Trophoblast cell (in vitro differentiated cells and primary cell): ENCODE data around the gene KBTBD4.

ENCODE experiments used
- DNase-seq, 2 donors: peaks; one replicate each; pipeline ENCODE4 v3.0.0-alpha.2; 2016
- H2AFZ ChIP-seq: 2 replicates; pipeline ENCODE4 v1.6.1; 2013; ENCODE audit warnings: low read length, moderate library complexity, mild to moderate bottlenecking; ENCODE audit not compliant: insufficient read depth, poor library complexity
- H2AK5ac ChIP-seq: 2 replicates; pipeline ENCODE4 v1.6.1; 2013; ENCODE audit warnings: mild to moderate bottlenecking, low read length
- H2BK120ac ChIP-seq: 2 replicates; pipeline ENCODE4 v1.6.1; 2013; ENCODE audit warnings: low read length, mild to moderate bottlenecking, moderate library complexity; ENCODE audit not compliant: insufficient read depth, poor library complexity
- H2BK12ac ChIP-seq: 2 replicates; pipeline ENCODE4 v1.6.1; 2013; ENCODE audit warnings: mild to moderate bottlenecking, low read length, moderate library complexity
- H2BK5ac ChIP-seq: 2 replicates; pipeline ENCODE4 v1.6.1; 2013; ENCODE audit warnings: low read length, low read depth, moderate library complexity, mild to moderate bottlenecking; ENCODE audit not compliant: poor library complexity
- H3K14ac ChIP-seq: 2 replicates; pipeline ENCODE4 v1.6.1; 2013; ENCODE audit warnings: mild to moderate bottlenecking, low read length
- H3K18ac ChIP-seq: 2 replicates; pipeline ENCODE4 v1.6.1; 2013; ENCODE audit warnings: mild to moderate bottlenecking, low read length
- H3K23ac ChIP-seq: 2 replicates; pipeline ENCODE4 v1.6.1; 2013; ENCODE audit warnings: low read length
- H3K27ac ChIP-seq: 2 replicates; pipeline ENCODE4 v1.5.1; 2013; ENCODE audit warnings: low read depth, mild to moderate bottlenecking, inconsistent platforms, low read length, moderate library complexity
- H3K27me3 ChIP-seq: 2 replicates; pipeline ENCODE4 v1.6.1; 2013; ENCODE audit warnings: inconsistent platforms, mild to moderate bottlenecking, low read length, moderate library complexity; ENCODE audit not compliant: insufficient read depth
- H3K36me3 ChIP-seq, 2 experiments: 1 replicate in 1 of 2; 2 replicates in 1 of 2; pipeline ENCODE4 v1.6.1; 2013; ENCODE audit warnings: low read length in 2 of 2, mild to moderate bottlenecking in 2 of 2, moderate library complexity in 1 of 2; ENCODE audit not compliant: insufficient read depth in 2 of 2, control insufficient read depth in 1 of 2
- H3K4ac ChIP-seq: 2 replicates; pipeline ENCODE4 v1.6.1; 2013; ENCODE audit warnings: low read depth, mild to moderate bottlenecking, low read length, moderate library complexity
- H3K4me1 ChIP-seq, 2 experiments: 1 replicate in 1 of 2; 2 replicates in 1 of 2; pipeline ENCODE4 v1.6.1; 2013; ENCODE audit warnings: low read length in 2 of 2, mild to moderate bottlenecking in 2 of 2, moderate library complexity in 1 of 2; ENCODE audit not compliant: insufficient read depth in 2 of 2, control insufficient read depth in 1 of 2
- H3K4me2 ChIP-seq: 2 replicates; pipeline ENCODE4 v1.6.1; 2013; ENCODE audit warnings: inconsistent platforms, mild to moderate bottlenecking, low read length, moderate library complexity
- H3K4me3 ChIP-seq: 2 replicates; pipeline ENCODE4 v1.5.1; 2013; ENCODE audit warnings: mild to moderate bottlenecking, low read depth, low read length, inconsistent platforms
- H3K79me1 ChIP-seq: one replicate; pipeline ENCODE4 v1.6.1; 2013; ENCODE audit warnings: low read length
- H3K79me2 ChIP-seq: 2 replicates; pipeline ENCODE4 v1.6.1; 2013; ENCODE audit warnings: low read length, mild to moderate bottlenecking; ENCODE audit not compliant: control insufficient read depth, insufficient read depth, poor library complexity
- H3K9ac ChIP-seq: 2 replicates; pipeline ENCODE4 v1.6.1; 2013; ENCODE audit warnings: mild to moderate bottlenecking, low read length
- H3K9me3 ChIP-seq: 2 replicates; pipeline ENCODE4 v1.6.1; 2013; ENCODE audit warnings: low read depth, mild to moderate bottlenecking, control low read depth, inconsistent platforms, low read length; ENCODE audit not compliant: insufficient read depth
- H4K12ac ChIP-seq: 2 replicates; pipeline ENCODE4 v1.6.1; 2013; ENCODE audit warnings: low read depth, mild to moderate bottlenecking, low read length, moderate library complexity
- H4K8ac ChIP-seq: 2 replicates; pipeline ENCODE4 v1.6.1; 2013; ENCODE audit warnings: low read depth, mild to moderate bottlenecking, low read length, moderate library complexity
- H4K91ac ChIP-seq: one replicate; pipeline ENCODE4 v1.6.1; 2013; ENCODE audit warnings: low read depth, mild to moderate bottlenecking, low read length, moderate library complexity
- WGBS: extraction: QIAGEN DNeasy Blood & Tissue Kit; methylation state at CpG from one replicate; pipeline ENCODE4 v1.1.7; 2013; ENCODE audit warnings: missing lambda C conversion rate; ENCODE audit not compliant: insufficient read length, insufficient coverage; ENCODE audit errors: extremely low coverage; 5-methylcytosine and 5-hydroxymethylcytosine counted together

The KBTBD4 gene

GRCh38 chr11:47593934-47594855 lies 15.4 kb upstream of the KBTBD4 start, which contains the start of gene C1QTNF4:
C1QTNF4 (minus strand) TSS chr11:47594411; CDS start chr11:47590810, 3,601 bp downstream.
- Histone ChIP-seq H3K4me2 (peak within 1 kb of the TSS; percentile 59), H3K79me1 (no peaks in the 10 kb centered on the region), H3K23ac (peak within 1 kb of the TSS; percentile 1), H3K27ac (no peak within 1 kb of the TSS), H4K91ac (peak within 1 kb of the TSS; percentile 39), H3K18ac (no peak within 1 kb of the TSS), H3K14ac (no peak within 1 kb of the TSS), H3K27me3 (peaks cover 35% of the 10 kb centered on the region), H3K4me1 (peaks cover 5 to 6% of the 10 kb centered on the region in 2 experiments), H3K79me2 (no peaks in the 10 kb centered on the region), H2AFZ (peak within 1 kb of the TSS; percentile 66), H3K4ac (no peak within 1 kb of the TSS), H3K4me3 (peak within 1 kb of the TSS; percentile 35), H2BK120ac (no peak within 1 kb of the TSS), H3K36me3 (no peaks in the 10 kb centered on the region), H3K9ac (no peak within 1 kb of the TSS), H2BK5ac (no peak within 1 kb of the TSS), H2AK5ac (no peak within 1 kb of the TSS), H4K8ac (no peak within 1 kb of the TSS), H2BK12ac (no peak within 1 kb of the TSS), H3K9me3 (no peaks in the 10 kb centered on the region), H4K12ac (no peak within 1 kb of the TSS)
- peak; percentile 56 to 67 for DNase-seq
- WGBS = 100% methylated on average over 1 of the region's 48 CpGs

GRCh38 chr11:47593492-47593933 lies 14.7 kb upstream of the KBTBD4 start:
- H3K4me3 ChIP-seq = no peak overlapping the region

GRCh38 chr11:47592970-47593369 lies 14.2 kb upstream of the KBTBD4 start:
- Histone ChIP-seq H2BK5ac (no peak overlapping the region), H2BK12ac (no peak overlapping the region), H4K91ac (no peak overlapping the region), H3K4me2 (no peak overlapping the region), H3K9ac (no peak overlapping the region), H3K4ac (no peak overlapping the region), H4K12ac (no peak overlapping the region), H3K23ac (no peak overlapping the region), H3K79me1 (no peaks in the 10 kb centered on the region), H3K36me3 (no peaks in the 10 kb centered on the region), H3K14ac (no peak overlapping the region), H3K18ac (no peak overlapping the region), H2AK5ac (no peak overlapping the region), H3K27ac (no peak overlapping the region), H3K27me3 (peaks cover 35% of the 10 kb centered on the region), H2AFZ (no peak overlapping the region), H4K8ac (no peak overlapping the region), H3K79me2 (no peaks in the 10 kb centered on the region), H3K4me3 (no peak overlapping the region), H3K4me1 (peaks cover 7 to 11% of the 10 kb centered on the region in 2 experiments), H3K9me3 (no peaks in the 10 kb centered on the region), H2BK120ac (no peak overlapping the region)
- WGBS = no CpG with 5 or more reads among the region's 2 CpGs
- no peak for DNase-seq

More at GRCh38 chr11:47593492-47593933, 14.7 kb upstream of the KBTBD4 start:
- Histone ChIP-seq H3K23ac (peak overlapping the region; percentile 1), H2BK120ac (no peak overlapping the region), H2AK5ac (no peak overlapping the region), H3K27me3 (peaks cover 35% of the 10 kb centered on the region), H3K4ac (no peak overlapping the region), H4K91ac (peak overlapping the region; percentile 39), H3K4me2 (no peak overlapping the region), H4K8ac (no peak overlapping the region), H3K4me1 (peaks cover 7 to 11% of the 10 kb centered on the region in 2 experiments), H3K79me2 (no peaks in the 10 kb centered on the region), H3K36me3 (no peaks in the 10 kb centered on the region), H3K79me1 (no peaks in the 10 kb centered on the region), H3K18ac (no peak overlapping the region), H2BK12ac (no peak overlapping the region), H3K14ac (no peak overlapping the region), H2BK5ac (no peak overlapping the region), H2AFZ (no peak overlapping the region), H4K12ac (no peak overlapping the region), H3K9ac (no peak overlapping the region), H3K27ac (no peak overlapping the region), H3K9me3 (no peaks in the 10 kb centered on the region)
- WGBS = no CpG with 5 or more reads among the region's 6 CpGs
- no peak for DNase-seq

GRCh38 chr11:47592251-47592650 lies 13.5 kb upstream of the KBTBD4 start:
- H4K12ac ChIP-seq = no peak overlapping the region
- H3K27ac ChIP-seq = no peak overlapping the region
- peaks cover 35% of the 10 kb centered on the region for H3K27me3 ChIP-seq
- no peak overlapping the region for H2BK5ac ChIP-seq
- no peak overlapping the region for H4K91ac ChIP-seq
- no peak overlapping the region for H3K4ac ChIP-seq
- no peak overlapping the region for H3K23ac ChIP-seq
- H2AFZ ChIP-seq = no peak overlapping the region
- H2BK12ac ChIP-seq = no peak overlapping the region
- no peaks in the 10 kb centered on the region for H3K79me2 ChIP-seq
- H2BK120ac ChIP-seq = no peak overlapping the region
- H3K14ac ChIP-seq = no peak overlapping the region
- H2AK5ac ChIP-seq = no peak overlapping the region
- H3K79me1 ChIP-seq = no peaks in the 10 kb centered on the region
- peaks cover 7 to 11% of the 10 kb centered on the region in 2 experiments for H3K4me1 ChIP-seq
- no peak overlapping the region for H4K8ac ChIP-seq
- H3K4me3 ChIP-seq = no peak overlapping the region
- no peak overlapping the region for H3K4me2 ChIP-seq
- H3K9me3 ChIP-seq = no peaks in the 10 kb centered on the region
- H3K18ac ChIP-seq = no peak overlapping the region
- DNase-seq = no peak
- H3K9ac ChIP-seq = no peak overlapping the region
- WGBS = no CpG with 5 or more reads among the region's 4 CpGs
- no peaks in the 10 kb centered on the region for H3K36me3 ChIP-seq
